Caki2 (cell line): ENCODE measurements around the gene RGS7. TPM values are rescaled to one million over a fixed set of nuclear protein-coding genes. Genes with fewer than 3 reads are reported as not detected.

Source experiments
- DNase-seq: peaks from one replicate; pipeline ENCODE4 v3.0.0-alpha.2; 2015; ENCODE audit warnings: low read depth
- in situ Hi-C: cut with HindIII; loops from 2 replicates; pipeline ENCODE4 v1.10.0; 2016; ENCODE audit warnings: low sequenced_read_pairs, low pct_unique_long_range_greater_than_20kb, mixed read lengths
- total RNA-seq: library from RNA; depleted of rRNA; stranded (reverse); fragments of >200 nt; shearing (Covaris generic); gene quantifications from 2 replicates; pipeline ENCODE4 v1.2.3, GENCODE V29; 2014; ENCODE audit warnings: low replicate concordance

Gene RGS7
- total RNA-seq, 1 experiment from 2014 or later: 0.98 TPM

DNA sequence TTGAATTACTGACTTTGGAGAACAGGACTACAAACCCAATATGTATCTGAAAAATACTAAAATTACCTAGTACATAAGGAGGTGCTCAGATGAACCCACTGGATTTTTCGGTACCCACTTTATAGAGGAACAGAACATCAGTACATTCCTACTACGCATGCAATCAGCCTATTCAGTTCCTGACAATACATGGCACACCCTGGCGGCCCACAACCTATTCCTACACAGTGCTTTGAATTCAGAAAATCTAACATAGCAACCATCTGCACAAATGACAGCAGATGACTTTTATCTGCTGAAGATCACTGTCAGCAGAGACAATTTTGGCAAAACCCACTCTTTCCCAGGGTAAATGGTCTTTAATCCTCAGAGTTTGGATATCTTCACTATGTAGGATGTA lies 487.9 kb downstream of the RGS7 start:
- in situ Hi-C loops: no loop called here
- no peak for DNase-seq

DNA sequence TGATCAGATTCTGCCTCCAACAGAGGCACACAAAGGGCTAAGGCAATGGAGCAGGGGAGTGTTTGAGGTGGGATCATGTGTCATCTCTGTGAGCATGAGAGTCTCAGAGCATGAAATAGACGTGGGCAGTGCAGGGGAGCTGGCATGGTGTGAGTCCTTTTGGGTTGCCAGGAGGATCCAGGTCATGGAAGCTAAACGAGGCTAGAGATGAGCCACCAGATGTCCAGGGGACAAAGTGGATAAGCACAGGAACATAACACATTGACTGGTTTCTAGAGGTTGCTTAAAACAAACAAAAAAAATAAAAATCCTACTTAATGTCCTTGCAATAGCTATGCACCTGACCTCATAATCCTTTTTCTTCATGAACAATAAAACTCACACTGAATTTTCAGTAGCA lies 490.3 kb downstream of the RGS7 start:
- in situ Hi-C loops: no loop called here
- no peak for DNase-seq

DNA sequence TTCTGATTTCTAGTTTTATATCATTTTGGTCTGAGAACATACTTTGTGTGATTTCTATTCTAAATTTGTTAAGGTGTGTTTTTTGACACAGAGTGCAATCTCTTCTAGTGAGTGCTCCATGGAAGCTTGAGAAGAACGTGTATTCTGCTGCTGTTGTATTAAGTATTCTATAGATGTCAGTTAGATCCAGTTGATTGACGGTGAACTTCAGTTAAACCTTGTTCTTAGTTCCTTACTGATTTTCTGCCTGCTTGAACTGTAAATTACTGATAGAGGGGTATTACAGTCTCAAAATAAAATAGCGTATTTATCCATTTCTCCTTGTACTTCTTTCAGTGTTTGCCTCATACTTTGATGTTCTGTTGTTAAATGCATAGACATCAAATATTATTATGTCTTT lies 497.0 kb downstream of the RGS7 start:
- in situ Hi-C loops: no loop called here
- DNase-seq: no peak

GRCh38 chr1:240854367-240854766 lies 502.6 kb downstream of the RGS7 start:
- DNase-seq: no peak
- in situ Hi-C loops: no loop called here

GRCh38 chr1:240847325-240847724 lies 509.7 kb downstream of the RGS7 start:
- no peak for DNase-seq
- in situ Hi-C loops: no loop called here

DNA sequence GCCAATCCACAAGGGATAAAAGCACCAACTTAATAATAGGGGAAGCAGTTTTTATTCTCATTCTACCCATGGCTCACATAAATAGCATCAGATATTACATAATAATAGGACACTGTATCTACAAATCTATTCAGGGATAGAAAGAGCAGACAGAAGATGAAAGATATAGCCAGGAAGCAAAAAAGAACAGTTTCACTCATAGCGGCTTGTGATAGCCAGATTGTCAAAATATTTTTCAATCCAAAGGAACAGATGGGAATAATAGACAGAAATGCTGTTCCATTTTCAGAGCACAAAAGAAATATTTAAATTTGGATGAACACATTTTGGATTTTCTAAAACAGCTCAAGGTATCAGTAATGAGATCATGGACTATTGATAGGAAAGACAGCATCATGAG lies 512.5 kb downstream of the RGS7 start:
- no peak for DNase-seq
- in situ Hi-C loops: no loop called here

- in situ Hi-C loops: no loop called here
- DNase-seq: no peak
Measured at GRCh38 chr1:240843798-240844197, 513.2 kb downstream of the RGS7 start.

- no peak for DNase-seq
- in situ Hi-C loops: no loop called here
Measured at GRCh38 chr1:240836271-240836670, 520.7 kb downstream of the RGS7 start.

DNA sequence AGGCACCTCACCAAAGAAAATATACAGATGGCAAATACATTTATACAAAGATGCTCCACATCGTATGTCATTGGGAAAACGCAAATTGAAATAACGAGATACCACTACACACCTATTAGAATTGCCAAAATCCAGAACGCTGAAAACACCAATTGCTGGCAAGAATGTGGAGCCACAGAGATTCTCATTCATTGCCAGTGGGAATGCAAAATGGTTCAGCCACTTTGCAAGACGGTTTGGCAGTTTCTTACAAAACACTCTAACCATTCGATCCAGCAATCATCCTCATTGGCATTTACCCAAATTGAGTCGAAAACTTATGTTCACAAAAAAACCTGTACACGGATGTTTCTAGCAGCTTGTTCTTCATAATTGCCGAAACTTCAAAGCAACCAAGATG lies 521.7 kb downstream of the RGS7 start:
- in situ Hi-C loops: no loop called here
- no peak for DNase-seq

- in situ Hi-C loops: no loop called here
- DNase-seq: no peak
Measured at GRCh38 chr1:240833075-240833474, 523.9 kb downstream of the RGS7 start.

- no peak for DNase-seq
- in situ Hi-C loops: no loop called here
Measured at GRCh38 chr1:240831922-240832321, 525.1 kb downstream of the RGS7 start.

- peak; percentile 37 for DNase-seq
- in situ Hi-C loops: no loop called here
Measured at GRCh38 chr1:240831191-240831631, 525.8 kb downstream of the RGS7 start.

DNA sequence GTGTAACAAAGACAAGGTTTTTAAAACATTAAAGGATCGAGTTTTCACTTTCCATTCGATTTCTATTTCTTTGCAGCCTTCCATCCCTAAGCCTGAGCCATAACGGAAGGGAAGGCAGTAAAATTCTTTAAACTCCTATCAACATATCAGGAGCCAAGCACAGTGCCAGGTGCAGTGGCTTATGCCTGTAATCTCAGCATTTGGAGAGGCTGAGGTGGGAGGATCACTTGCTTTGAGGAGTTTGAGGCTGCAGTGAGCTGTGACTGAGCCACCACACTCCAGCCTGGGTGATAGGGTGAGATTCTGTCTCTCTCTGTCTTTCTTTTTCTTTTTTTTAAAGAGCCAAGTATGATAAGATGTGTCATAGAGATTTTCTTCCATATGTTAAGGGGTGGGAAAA lies 527.5 kb downstream of the RGS7 start:
- DNase-seq: no peak
- in situ Hi-C loops: no loop called here

- no peak for DNase-seq
- in situ Hi-C loops: no loop called here
Measured at GRCh38 chr1:240827786-240828185, 529.2 kb downstream of the RGS7 start.

DNA sequence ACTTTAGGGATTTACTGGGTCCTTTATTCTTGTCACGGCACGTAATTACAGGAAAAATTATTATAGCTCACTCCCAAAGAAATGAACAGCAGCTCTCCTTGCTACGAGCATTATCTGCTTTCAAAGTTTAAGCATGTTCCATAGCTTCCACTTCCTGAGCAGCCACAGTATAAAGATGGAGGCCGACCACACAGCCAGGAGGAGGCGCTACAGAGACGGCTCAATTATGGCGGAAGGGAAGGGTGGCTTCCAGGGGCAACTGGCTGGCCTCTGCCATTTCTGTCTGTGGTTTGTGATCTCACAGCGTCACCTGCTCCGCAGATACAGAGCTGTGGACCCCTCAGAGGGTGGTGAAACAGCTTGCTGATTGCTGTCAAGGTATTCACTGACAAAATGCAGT lies 532.8 kb downstream of the RGS7 start:
- no peak for DNase-seq
- in situ Hi-C loops: no loop called here

- DNase-seq: no peak
- in situ Hi-C loops: no loop called here
Measured at GRCh38 chr1:240823357-240823756, 533.6 kb downstream of the RGS7 start.

DNA sequence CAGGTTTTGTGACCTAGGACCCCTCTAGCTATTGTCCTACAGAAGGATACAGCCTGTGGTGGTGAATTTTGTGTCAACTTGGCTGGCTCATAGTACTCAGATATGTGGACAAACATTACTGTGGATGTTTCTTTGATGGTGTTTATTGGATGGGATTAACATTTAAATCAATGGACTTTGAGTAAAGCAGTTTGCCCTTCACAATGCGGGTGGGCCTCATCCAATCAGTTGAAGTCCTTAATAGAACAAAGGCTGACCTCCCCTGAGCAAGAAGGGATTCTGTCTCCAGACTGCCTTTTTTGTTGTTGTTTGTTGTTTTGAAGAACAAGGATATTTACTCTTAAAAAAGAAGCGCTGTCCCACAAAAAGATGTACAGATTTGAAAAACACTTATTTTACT lies 535.1 kb downstream of the RGS7 start:
- DNase-seq: no peak
- in situ Hi-C loops: no loop called here

GRCh38 chr1:240820816-240821215 lies 536.2 kb downstream of the RGS7 start:
- no peak for DNase-seq
- in situ Hi-C loops: no loop called here

GRCh38 chr1:240816472-240816871 lies 540.5 kb downstream of the RGS7 start:
- DNase-seq: no peak
- in situ Hi-C loops: no loop called here

DNA sequence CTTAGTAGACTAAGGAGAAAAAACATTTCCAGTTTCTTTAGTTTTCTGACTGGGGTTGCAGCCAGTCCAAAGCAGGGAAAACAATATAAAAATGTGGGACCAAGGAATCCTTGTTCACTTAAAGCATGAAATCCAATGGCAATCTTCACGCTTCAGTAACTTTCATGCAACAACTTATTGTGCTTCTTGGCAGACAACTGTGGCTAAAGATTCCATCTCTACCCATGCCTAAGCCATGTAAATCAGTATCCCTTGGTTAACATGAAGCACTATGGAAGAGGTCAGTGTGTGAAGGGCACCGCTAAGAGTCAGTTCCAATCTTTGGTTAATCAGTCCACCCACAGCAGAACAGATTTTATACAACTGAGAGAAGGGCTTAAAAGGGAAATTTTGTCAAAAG lies 543.3 kb downstream of the RGS7 start:
- in situ Hi-C loops: no loop called here
- DNase-seq: peak; percentile 19

GRCh38 chr1:240811256-240811655 lies 545.7 kb downstream of the RGS7 start:
- in situ Hi-C loops: no loop called here
- DNase-seq: no peak
